Common myeloid progenitor, CD34-positive (primary cell): ENCODE results near the gene TPP1.

Source experiments
- CTCF ChIA-PET: fragments of 350-600 bp; sonication (Branson Sonifier 250); formaldehyde crosslinking; loops from one replicate; lab custom pipeline; 2021; ENCODE audit warnings: antibody characterized with exemption; lab: Charles Lee
- POLR2A ChIA-PET: fragments of 350-600 bp; sonication (Branson Sonifier 250); formaldehyde crosslinking; loops from one replicate; lab custom pipeline; 2021; ENCODE audit warnings: antibody characterized with exemption; lab: Charles Lee
- DNase-seq, 3 donors: peaks; one replicate each; pipeline versions ENCODE4 v3.0.0 to v3.0.0-alpha.2; 2013
- H3K27ac ChIP-seq, 2 experiments: 1 replicate in 1 of 2; 2 replicates in 1 of 2; pipeline ENCODE4 v1.7.0; 2013; ENCODE audit warnings: inconsistent platforms in 2 of 2, low read length in 2 of 2, mild to moderate bottlenecking in 2 of 2, low read depth in 1 of 2, moderate library complexity in 1 of 2; ENCODE audit not compliant: severe bottlenecking in 2 of 2, insufficient read depth in 1 of 2, poor library complexity in 1 of 2
- H3K27me3 ChIP-seq, 5 experiments: replicated peaks in 2 of 5; 1 replicate in 3 of 5; 2 replicates in 2 of 5; pipeline versions ENCODE4 v1.6.1 to v1.7.0; 2013; ENCODE audit warnings: low read length in 4 of 5, mild to moderate bottlenecking in 2 of 5, moderate library complexity in 2 of 5, inconsistent platforms in 1 of 5; ENCODE audit not compliant: insufficient read depth in 5 of 5, control insufficient read depth in 4 of 5
- H3K36me3 ChIP-seq, 4 experiments: 1 replicate in 2 of 4; 2 replicates in 2 of 4; pipeline versions ENCODE4 v1.6.1 to v1.7.0; 2013; ENCODE audit warnings: low read length in 3 of 4, control low read depth in 1 of 4, mild to moderate bottlenecking in 1 of 4; ENCODE audit not compliant: control insufficient read depth in 4 of 4, insufficient read depth in 4 of 4
- H3K4me1 ChIP-seq, 4 experiments: 1 replicate in 3 of 4; 2 replicates in 1 of 4; pipeline versions ENCODE4 v1.6.1 to v1.7.1; 2013; ENCODE audit warnings: low read length in 3 of 4, mild to moderate bottlenecking in 3 of 4, control low read depth in 1 of 4, inconsistent platforms in 1 of 4, moderate library complexity in 1 of 4; ENCODE audit not compliant: control insufficient read depth in 4 of 4, insufficient read depth in 4 of 4; ENCODE audit errors: control extremely low read depth in 1 of 4
- H3K4me3 ChIP-seq, 7 experiments: 1 replicate in 4 of 7; 2 replicates in 3 of 7; pipeline versions ENCODE4 v1.5.1 to v1.7.0; 2013; ENCODE audit warnings: mild to moderate bottlenecking in 7 of 7, low read length in 6 of 7, moderate library complexity in 6 of 7, inconsistent platforms in 2 of 7, low read depth in 2 of 7, control low read depth in 1 of 7; ENCODE audit not compliant: insufficient read depth in 4 of 7, control insufficient read depth in 1 of 7; ENCODE audit errors: extremely low read depth in 1 of 7
- H3K9me3 ChIP-seq, 5 experiments: 1 replicate in 4 of 5; 2 replicates in 1 of 5; pipeline versions ENCODE4 v1.6.1 to v1.7.1; 2013; ENCODE audit warnings: low read length in 4 of 5, mild to moderate bottlenecking in 2 of 5, inconsistent platforms in 1 of 5, low read depth in 1 of 5, moderate library complexity in 1 of 5; ENCODE audit not compliant: control insufficient read depth in 4 of 5, insufficient read depth in 2 of 5; ENCODE audit errors: control extremely low read depth in 1 of 5
- WGBS: methylation state at CpG from one replicate; pipeline ENCODE4 v1.1.5; 2013; ENCODE audit not compliant: insufficient coverage; 5-methylcytosine and 5-hydroxymethylcytosine counted together

The TPP1 gene

DNA sequence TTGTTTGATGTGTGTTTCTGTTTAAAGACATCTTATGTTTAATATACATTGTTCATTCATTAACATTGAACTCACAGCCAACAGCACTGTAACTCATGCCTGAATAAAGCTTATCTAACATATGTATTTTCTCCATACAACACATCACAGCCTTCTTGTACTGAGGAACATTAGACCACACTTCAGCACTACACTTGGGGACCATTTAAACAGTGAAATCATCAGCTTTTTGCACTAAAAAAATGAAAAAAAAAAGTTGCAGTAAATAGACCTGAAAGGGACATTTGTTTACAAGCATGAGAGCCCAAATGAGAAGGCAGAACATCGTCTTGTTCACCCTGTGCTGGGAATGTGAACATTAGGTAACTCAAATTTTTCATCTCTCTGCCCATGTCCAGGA is 15.3 kb upstream of the TPP1 start:
- H3K27me3 ChIP-seq, result no peaks in the 10 kb centered on the region
- H3K4me3 ChIP-seq, result no peak overlapping the region
- ChIA-PET POLR2A (interaction anchor here (0.6 kb wide), 1 partner anchor 112 kb away, joined by 3 read pairs; no protein-coding TSS in a partner anchor), CTCF (interaction anchor here (1.0 to 2.4 kb wide), 3 partner anchors 16 to 30 kb away, joined by 3 to 8 read pairs (median 3); partner anchors contain the start of genes TAF10 and TPP1)
- peak overlapping the region in 1 of 2 experiments; percentile 51 for H3K27ac ChIP-seq
- no peak for DNase-seq
- peaks cover 0 to 16% (median 2%) of the 10 kb centered on the region in 4 experiments for H3K36me3 ChIP-seq
- 88% methylated on average over 1 of the region's 1 CpG for WGBS
- H3K4me1 ChIP-seq, result peaks cover 12 to 29% (median 18%) of the 10 kb centered on the region in 4 experiments
- H3K9me3 ChIP-seq, result no peaks in the 10 kb centered on the region

DNA sequence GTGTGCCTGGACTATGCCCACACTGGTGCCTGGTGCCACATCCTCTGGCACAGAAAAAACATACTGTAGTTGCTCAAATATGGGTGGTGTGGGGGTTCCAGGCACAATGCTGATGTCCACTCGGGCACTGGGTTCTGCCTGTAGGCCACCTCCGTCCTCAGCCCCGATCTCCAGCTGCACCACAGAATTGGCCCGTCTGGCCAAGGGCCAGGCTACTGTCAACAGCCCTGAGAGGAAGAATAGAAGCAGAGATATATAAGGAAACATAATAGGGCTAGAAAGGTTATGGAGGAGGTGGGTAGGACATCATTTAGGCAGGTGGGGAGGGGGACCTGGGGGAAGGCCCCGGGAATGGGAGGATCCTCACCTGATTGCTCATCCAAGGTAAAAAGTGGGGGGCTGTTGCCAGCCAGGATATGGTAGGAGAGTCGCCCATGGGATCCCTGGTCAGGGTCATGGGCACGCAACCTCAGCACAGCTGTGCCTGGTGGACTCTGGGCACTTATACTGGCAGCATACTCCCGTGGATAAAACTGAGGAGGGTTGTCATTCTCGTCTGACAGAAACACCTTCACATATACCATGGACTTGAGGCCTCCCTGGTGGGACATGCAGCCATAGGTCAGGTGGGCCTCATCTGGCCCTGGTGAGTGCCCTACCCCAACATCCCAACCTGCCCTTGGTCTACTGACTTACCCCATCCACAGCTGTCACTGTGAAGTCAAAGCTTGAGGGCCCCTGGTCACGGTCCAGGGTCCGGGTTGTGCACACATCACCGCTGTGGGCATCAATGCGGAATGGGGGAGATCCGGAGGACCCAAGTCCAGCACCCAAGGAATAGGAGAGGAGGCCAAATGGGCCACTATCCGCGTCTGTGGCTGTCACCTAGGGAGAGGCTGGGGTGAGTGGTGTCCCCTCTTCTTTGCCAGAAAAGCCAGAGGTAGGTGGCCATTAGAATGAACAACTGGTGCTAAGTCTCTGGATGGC is 14.5 kb upstream of the TPP1 start:
- Histone ChIP-seq H3K27ac (no peak overlapping the region), H3K9me3 (no peaks in the 10 kb centered on the region), H3K27me3 (no peaks in the 10 kb centered on the region), H3K4me1 (peaks cover 12 to 24% (median 15%) of the 10 kb centered on the region in 4 experiments), H3K4me3 (no peak overlapping the region), H3K36me3 (peaks cover 0 to 21% (median 5%) of the 10 kb centered on the region in 4 experiments)
- ChIA-PET CTCF (interaction anchor here (0.7 to 2.4 kb wide), 5 partner anchors 10 to 22 kb away, joined by 3 to 9 read pairs (median 3); partner anchors contain the start of genes TAF10 and TPP1), POLR2A (interaction anchor here (0.6 kb wide), 1 partner anchor 112 kb away, joined by 3 read pairs; no protein-coding TSS in a partner anchor)
- DNase-seq, result no peak
- WGBS, result over 99% methylated on average over 15 of the region's 16 CpGs

- Histone ChIP-seq H3K36me3 (peaks cover 0 to 21% (median 5%) of the 10 kb centered on the region in 4 experiments), H3K4me3 (no peak overlapping the region), H3K27ac (no peak overlapping the region), H3K4me1 (peaks cover 12 to 24% (median 15%) of the 10 kb centered on the region in 4 experiments), H3K9me3 (no peaks in the 10 kb centered on the region), H3K27me3 (no peaks in the 10 kb centered on the region)
- ChIA-PET POLR2A (no interaction called here), CTCF (interaction anchor here (0.7 to 2.1 kb wide), 5 partner anchors 9 to 17 kb away, joined by 3 to 9 read pairs (median 3); partner anchors contain the start of gene TPP1)
- no peak for DNase-seq
- 98% methylated on average over 24 of the region's 29 CpGs for WGBS
Measured at GRCh38 chr11:6632116-6633073, 13.2 kb upstream of the TPP1 start.

DNA sequence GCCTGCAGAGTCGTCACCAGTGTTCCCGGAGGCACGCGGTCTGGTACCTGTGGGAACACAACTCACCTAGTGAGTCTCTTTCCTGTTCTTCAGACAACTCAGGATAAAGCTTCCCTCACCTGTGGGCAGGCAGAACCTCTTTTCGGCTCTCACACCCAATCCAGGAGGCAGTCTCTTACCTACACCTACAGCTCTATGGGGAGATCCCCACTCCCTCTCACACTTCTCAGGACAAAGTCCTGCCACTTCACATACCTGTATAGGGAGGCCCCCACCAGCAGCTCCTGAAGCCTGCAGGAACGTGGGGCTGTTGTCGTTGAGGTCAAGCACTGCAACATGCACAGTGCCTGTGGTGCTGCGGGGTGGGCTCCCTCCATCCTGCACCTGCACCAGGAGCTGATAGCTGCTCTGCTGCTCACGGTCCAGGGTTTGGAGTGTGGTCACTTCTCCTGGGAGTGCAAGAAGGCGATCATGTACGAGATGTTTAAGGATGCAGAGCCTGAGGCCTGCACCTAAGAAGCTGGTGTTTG is 12.2 kb upstream of the TPP1 start:
- peaks cover 0 to 30% (median 5%) of the 10 kb centered on the region in 4 experiments for H3K36me3 ChIP-seq
- DNase-seq, result no peak
- ChIA-PET POLR2A (interaction anchor here (1.2 kb wide), 1 partner anchor 10 kb away, joined by 5 read pairs; no protein-coding TSS in a partner anchor), CTCF (interaction anchor here (0.9 to 1.7 kb wide), 5 partner anchors 8 to 34 kb away, joined by 3 to 7 read pairs (median 3); partner anchors contain the start of gene TPP1)
- no peak overlapping the region for H3K4me3 ChIP-seq
- H3K9me3 ChIP-seq, result no peaks in the 10 kb centered on the region
- H3K27ac ChIP-seq, result no peak overlapping the region
- peaks cover 12 to 22% (median 15%) of the 10 kb centered on the region in 4 experiments for H3K4me1 ChIP-seq
- H3K27me3 ChIP-seq, result no peaks in the 10 kb centered on the region
- WGBS, result 89% methylated on average over 11 of the region's 11 CpGs

DNA sequence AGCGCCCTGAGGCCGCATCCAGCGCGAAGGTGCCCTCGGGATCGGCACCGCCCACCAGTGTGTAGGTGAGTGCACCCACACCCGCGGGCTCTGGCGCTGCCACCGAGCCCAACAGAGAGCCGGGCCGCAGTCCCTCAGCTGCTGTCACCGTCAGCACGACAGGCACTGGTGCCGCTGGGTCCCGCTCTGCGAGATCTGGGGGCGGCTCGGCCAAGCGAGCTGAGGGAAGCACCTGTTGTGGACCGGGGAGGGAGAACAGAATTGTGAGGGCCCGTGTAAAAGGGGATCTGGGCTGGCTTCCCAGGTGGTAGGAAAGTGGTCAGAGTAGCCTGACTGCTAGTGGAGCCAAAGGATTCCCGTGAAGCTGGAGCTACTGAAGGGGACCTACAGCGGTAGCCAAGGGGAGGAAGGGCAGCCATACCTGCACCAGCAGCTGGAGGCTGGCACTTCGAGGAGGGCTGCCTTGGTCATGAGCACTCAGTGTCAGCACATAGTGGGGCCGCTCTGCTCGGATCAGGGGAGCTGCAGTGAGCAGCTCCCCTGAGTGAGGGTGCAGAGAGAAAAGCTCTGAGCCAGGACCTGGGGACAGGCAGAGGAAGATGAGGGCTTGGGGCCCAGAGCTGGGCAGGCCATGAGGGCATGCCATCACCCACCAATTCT is 11.5 kb upstream of the TPP1 start:
- Histone ChIP-seq H3K4me3 (no peak overlapping the region), H3K27me3 (no peaks in the 10 kb centered on the region), H3K27ac (no peak overlapping the region), H3K4me1 (peaks cover 7 to 16% (median 11%) of the 10 kb centered on the region in 4 experiments), H3K9me3 (no peaks in the 10 kb centered on the region), H3K36me3 (peaks cover 0 to 37% (median 6%) of the 10 kb centered on the region in 4 experiments)
- POLR2A ChIA-PET, result interaction anchor here (1.2 kb wide), 1 partner anchor 9 kb away, joined by 5 read pairs; no protein-coding TSS in a partner anchor
- 97% methylated on average over 25 of the region's 28 CpGs for WGBS
- CTCF ChIA-PET, result interaction anchor here (0.9 to 1.7 kb wide), 4 partner anchors 9 to 35 kb away, joined by 3 to 7 read pairs (median 4); partner anchors contain the start of gene TPP1
- no peak for DNase-seq
